H9 (cell line): ENCODE measurements around the gene GATD1. TPM values are rescaled to one million over a fixed set of nuclear protein-coding genes. Genes with fewer than 3 reads are reported as not detected.

ENCODE experiments used
- DNase-seq: peaks from one replicate; pipeline ENCODE4 v3.0.0-alpha.2; 2017
- H2AFZ ChIP-seq: one replicate; pipeline ENCODE4 v1.6.1; 2013; ENCODE audit warnings: mild to moderate bottlenecking, low read length, control low read depth, moderate library complexity
- H2AK5ac ChIP-seq: 2 replicates; pipeline ENCODE4 v1.6.1; 2013; ENCODE audit warnings: low read length, control low read depth, mixed read lengths; ENCODE audit not compliant: insufficient read length
- H2BK120ac ChIP-seq: one replicate; pipeline ENCODE4 v1.6.1; 2013; ENCODE audit warnings: low read depth, mild to moderate bottlenecking, low read length, control low read depth, inconsistent platforms; ENCODE audit not compliant: poor library complexity, severe bottlenecking
- H2BK12ac ChIP-seq: 2 replicates; pipeline ENCODE4 v1.6.1; 2013; ENCODE audit warnings: low read length, control low read depth, mixed read lengths, low read depth; ENCODE audit not compliant: insufficient read length
- H2BK15ac ChIP-seq: 2 replicates; pipeline ENCODE4 v1.6.1; 2013; ENCODE audit warnings: low read depth, low read length, control low read depth
- H2BK20ac ChIP-seq: one replicate; pipeline ENCODE4 v1.6.1; 2013; ENCODE audit warnings: low read depth, mild to moderate bottlenecking, low read length, control low read depth, inconsistent platforms; ENCODE audit not compliant: poor library complexity, severe bottlenecking
- H2BK5ac ChIP-seq: 2 replicates; pipeline ENCODE4 v1.6.1; 2013; ENCODE audit warnings: low read length, control low read depth, mixed read lengths; ENCODE audit not compliant: insufficient read length
- H3K14ac ChIP-seq: 2 replicates; pipeline ENCODE4 v1.6.1; 2013; ENCODE audit warnings: low read length, control low read depth; ENCODE audit not compliant: insufficient read depth
- H3K18ac ChIP-seq: 2 replicates; pipeline ENCODE4 v1.6.1; 2013; ENCODE audit warnings: low read depth, mild to moderate bottlenecking, mixed read lengths, low read length, control low read depth; ENCODE audit not compliant: insufficient read length
- H3K23ac ChIP-seq: 2 replicates; pipeline ENCODE4 v1.6.1; 2013; ENCODE audit warnings: low read length, control low read depth, mixed read lengths, low read depth; ENCODE audit not compliant: insufficient read length
- H3K23me2 ChIP-seq: 2 replicates; pipeline ENCODE4 v1.6.1; 2013; ENCODE audit warnings: low read depth, mild to moderate bottlenecking, mixed read lengths, low read length, control low read depth; ENCODE audit not compliant: insufficient read length, poor library complexity, severe bottlenecking
- H3K27ac ChIP-seq: 2 replicates; pipeline ENCODE4 v1.5.1; 2013; ENCODE audit warnings: low read length, control low read depth, mixed read lengths, low read depth; ENCODE audit not compliant: insufficient read length
- H3K27me3 ChIP-seq: 2 replicates; pipeline ENCODE4 v1.6.1; 2013; ENCODE audit warnings: low read length, control low read depth, inconsistent platforms; ENCODE audit not compliant: insufficient read depth
- H3K4ac ChIP-seq: 2 replicates; pipeline ENCODE4 v1.6.1; 2013; ENCODE audit warnings: low read depth, mild to moderate bottlenecking, control low read depth, inconsistent platforms, low read length, moderate library complexity
- H3K4me1 ChIP-seq: 2 replicates; pipeline ENCODE4 v1.6.1; 2013; ENCODE audit warnings: low read length, control low read depth, inconsistent platforms; ENCODE audit not compliant: insufficient read depth
- H3K4me2 ChIP-seq: 2 replicates; pipeline ENCODE4 v1.6.1; 2013; ENCODE audit warnings: low read length, control low read depth, mixed read lengths; ENCODE audit not compliant: insufficient read length, insufficient read depth
- H3K56ac ChIP-seq: 2 replicates; pipeline ENCODE4 v1.6.1; 2013; ENCODE audit warnings: low read depth, mild to moderate bottlenecking, mixed read lengths, low read length, control low read depth; ENCODE audit not compliant: insufficient read length
- H3K79me1 ChIP-seq: 2 replicates; pipeline ENCODE4 v1.6.1; 2013; ENCODE audit warnings: low read depth, mild to moderate bottlenecking, moderate library complexity, low read length, control low read depth, inconsistent platforms; ENCODE audit not compliant: insufficient read depth, poor library complexity, severe bottlenecking
- H3K79me2 ChIP-seq: 2 replicates; pipeline ENCODE4 v1.6.1; 2013; ENCODE audit warnings: low read length, control low read depth, inconsistent platforms; ENCODE audit not compliant: insufficient read depth
- H3K9ac ChIP-seq: 2 replicates; pipeline ENCODE4 v1.6.1; 2013; ENCODE audit warnings: low read length, control low read depth, mixed read lengths; ENCODE audit not compliant: insufficient read length; ENCODE audit errors: extremely low read depth
- H3K9me3 ChIP-seq: one replicate; pipeline ENCODE4 v1.6.1; 2013; ENCODE audit warnings: low read depth, low read length, inconsistent platforms; ENCODE audit not compliant: control insufficient read depth
- H3T11ph ChIP-seq: one replicate; pipeline ENCODE4 v1.6.1; 2013; ENCODE audit warnings: mild to moderate bottlenecking, low read length, control low read depth, inconsistent platforms
- H4K20me1 ChIP-seq: one replicate; pipeline ENCODE4 v1.6.1; 2013; ENCODE audit not compliant: control insufficient read depth, insufficient read length, insufficient read depth
- H4K5ac ChIP-seq: 2 replicates; pipeline ENCODE4 v1.6.1; 2013; ENCODE audit warnings: low read depth, mild to moderate bottlenecking, mixed read lengths, low read length, control low read depth; ENCODE audit not compliant: insufficient read length
- H4K8ac ChIP-seq: replicated peaks from 2 replicates; pipeline ENCODE4 v1.6.1; 2013; ENCODE audit warnings: low read length, control low read depth, mixed read lengths, low read depth; ENCODE audit not compliant: insufficient read length
- H4K91ac ChIP-seq: 2 replicates; pipeline ENCODE4 v1.6.1; 2013; ENCODE audit warnings: low read depth, mild to moderate bottlenecking, moderate library complexity, mixed read lengths, low read length, control low read depth; ENCODE audit not compliant: insufficient read length
- H3K27ac Mint-ChIP-seq, 3 experiments: 2 replicates in 2 of 3; 3 replicates in 1 of 3; pipeline ENCODE4 v1.8.0; 2020 to 2021; ENCODE audit warnings: mixed read lengths in 3 of 3, mild to moderate bottlenecking in 1 of 3, moderate library complexity in 1 of 3
- H3K27me3 Mint-ChIP-seq: 2 replicates; pipeline ENCODE4 v1.8.0; 2021; ENCODE audit warnings: low read depth, mild to moderate bottlenecking, moderate library complexity, mixed read lengths
- H3K36me3 Mint-ChIP-seq, 3 experiments: 2 replicates in 2 of 3; 3 replicates in 1 of 3; pipeline ENCODE4 v1.8.0; 2020 to 2021; ENCODE audit warnings: low read depth in 3 of 3, mixed read lengths in 3 of 3; ENCODE audit not compliant: insufficient read depth in 1 of 3
- H3K4me1 Mint-ChIP-seq, 2 experiments: 2 replicates each; pipeline ENCODE4 v1.8.0; 2020; ENCODE audit warnings: mixed read lengths in 2 of 2
- H3K4me3 Mint-ChIP-seq, 2 experiments: 2 replicates in 1 of 2; 3 replicates in 1 of 2; pipeline ENCODE4 v1.8.0; 2020 to 2021; ENCODE audit warnings: mild to moderate bottlenecking in 2 of 2, mixed read lengths in 2 of 2, moderate library complexity in 1 of 2
- H3K9me3 Mint-ChIP-seq, 2 experiments: 2 replicates in 1 of 2; 3 replicates in 1 of 2; pipeline ENCODE4 v1.8.0; 2020; ENCODE audit warnings: mild to moderate bottlenecking in 2 of 2, mixed read lengths in 2 of 2, moderate library complexity in 1 of 2
- CTCF ChIP-seq: fragments of 200-600 bp; sonication (generic); conservative IDR thresholded peaks from 3 replicates; pipeline ENCODE4 v1.8.0; 2021; ENCODE audit warnings: antibody characterized with exemption, mild to moderate bottlenecking
- WGBS: extraction: QIAGEN DNeasy Blood & Tissue Kit; methylation state at CpG from one replicate; pipeline ENCODE4 v1.1.7; 2013; ENCODE audit warnings: missing lambda C conversion rate, low lambda C conversion rate, mixed read lengths; ENCODE audit not compliant: insufficient read length; ENCODE audit errors: extremely low coverage; 5-methylcytosine and 5-hydroxymethylcytosine counted together
- total RNA-seq: library from RNA; stranded (reverse); gene quantifications from 2 replicates; pipeline ENCODE4 v1.2.1, GENCODE V29; 2021

GATD1 gene
- total RNA-seq, 1 experiment from 2014 or later, result 60.0 TPM

GRCh38 chr11:727281-727701 is 50.0 kb downstream of the GATD1 start:
- Histone ChIP-seq H3K14ac (no peak overlapping the region; the same call in 1 of the 2 replicates), H4K8ac (no peak overlapping the region), H3K27ac (no peak overlapping the region), H3K9me3 (no peaks in the 10 kb centered on the region), H3K23ac (no peak overlapping the region), H4K20me1 (no peaks in the 10 kb centered on the region), H3K4me2 (no peak overlapping the region), H3K4me1 (no peaks in the 10 kb centered on the region), H3K9ac (no peak overlapping the region), H3K56ac (no peak overlapping the region), H2BK5ac (no peak overlapping the region), H4K5ac (no peak overlapping the region), H3K79me1 (no peaks in the 10 kb centered on the region), H2AFZ (no peak overlapping the region), H3K23me2 (peaks cover 7% of the 10 kb centered on the region), H2BK15ac (no peak overlapping the region), H2BK120ac (no peak overlapping the region), H3T11ph (no peak overlapping the region), H3K18ac (no peak overlapping the region), H2BK12ac (no peak overlapping the region), H2AK5ac (no peak overlapping the region), H3K4ac (no peak overlapping the region), H3K79me2 (no peaks in the 10 kb centered on the region), H3K27me3 (no peaks in the 10 kb centered on the region), H4K91ac (no peak overlapping the region), H2BK20ac (no peak overlapping the region)
- H3K4me1 Mint-ChIP-seq, result peaks cover 5 to 19% of the 10 kb centered on the region in 2 experiments; a peak in 3 of 4 replicates
- DNase-seq, result no peak
- no peaks in the 10 kb centered on the region for H3K9me3 Mint-ChIP-seq
- peak overlapping the region in 1 of 2 experiments; percentile 12; a peak in 1 of 5 replicates for H3K4me3 Mint-ChIP-seq
- H3K36me3 Mint-ChIP-seq, result peaks cover 0 to 8% (median 0%) of the 10 kb centered on the region in 3 experiments; a peak in 2 of 7 replicates
- H3K27me3 Mint-ChIP-seq, result no peaks in the 10 kb centered on the region
- no CpG with 5 or more reads among the region's 12 CpGs for WGBS
- no peak overlapping the region for H3K27ac Mint-ChIP-seq
- TF ChIP-seq CTCF, result no peak
